GM19023 (cell line): Measurements from ENCODE around the gene SLC23A1.
"Not testable (repeated sequence)": the region's sequence is repeated elsewhere in the genome, so short reads cannot be mapped to it uniquely, and the experiment has no call there.

ENCODE experiments used
- ATAC-seq: cut with Tn5 transposase; IDR thresholded peaks from one replicate; pipeline ENCODE4 v1.9.1; 2021; ENCODE audit warnings: mild to moderate bottlenecking, moderate library complexity; ENCODE audit not compliant: unreplicated experiment

SLC23A1 gene

DNA sequence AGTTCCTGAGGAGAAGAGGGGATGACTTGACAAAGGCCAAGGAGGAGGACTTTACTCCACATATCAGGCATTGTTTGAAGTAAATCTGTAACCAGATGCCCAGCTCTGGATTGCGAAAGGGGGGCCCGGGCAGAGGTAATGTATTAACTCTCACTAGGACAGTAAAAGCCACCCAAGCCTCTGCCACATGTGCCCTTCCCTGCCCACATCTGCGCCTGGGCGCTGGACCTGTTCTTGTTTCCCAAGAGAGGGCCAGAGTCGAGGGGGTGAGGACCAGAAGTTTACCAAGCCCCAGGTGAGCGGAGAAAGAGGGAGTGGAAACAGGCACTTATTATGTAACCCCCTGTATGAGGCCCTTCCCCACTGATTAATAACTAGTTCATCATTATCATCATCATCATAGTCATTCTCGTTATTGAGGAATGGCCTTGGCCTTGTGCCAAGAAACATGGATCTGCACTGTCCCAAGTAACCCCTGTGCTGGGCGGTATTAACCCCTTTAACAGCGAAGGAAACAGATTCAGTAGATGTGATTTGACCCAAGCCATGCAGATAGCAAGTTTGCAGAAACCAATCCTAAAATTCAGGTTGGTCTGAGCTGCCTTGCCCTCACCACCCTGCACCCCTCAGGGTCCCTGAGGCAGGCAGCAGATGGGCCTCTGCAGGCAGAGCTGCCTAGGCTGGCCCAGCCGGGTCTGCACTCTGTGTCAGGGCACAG, at the start of gene SLC23A1:
Gene SLC23A1 (minus strand): TSS at position 23 of the 718 bp plus-strand sequence. CDS start 44 bp downstream, outside the sequence.
- no peak for ATAC-seq

DNA sequence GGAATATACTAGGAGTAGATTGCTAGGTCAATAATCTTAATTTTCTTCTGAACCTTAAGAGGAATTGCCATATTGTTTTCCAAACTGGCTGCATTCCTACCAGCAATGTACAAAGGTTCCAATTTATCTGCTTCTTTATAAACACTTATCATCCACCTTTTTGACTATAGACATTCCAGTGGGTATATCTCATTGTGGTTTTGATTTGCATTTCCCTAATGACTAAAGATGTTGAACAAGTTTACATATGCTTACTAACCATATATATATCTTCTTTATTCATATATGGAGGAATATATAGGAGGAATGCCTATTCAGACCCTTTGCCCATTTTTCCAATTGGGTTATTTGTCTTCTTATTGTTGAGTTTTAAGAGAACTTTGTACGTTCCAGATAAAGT, 48.6 kb upstream of the SLC23A1 start:
- no peak for ATAC-seq

DNA sequence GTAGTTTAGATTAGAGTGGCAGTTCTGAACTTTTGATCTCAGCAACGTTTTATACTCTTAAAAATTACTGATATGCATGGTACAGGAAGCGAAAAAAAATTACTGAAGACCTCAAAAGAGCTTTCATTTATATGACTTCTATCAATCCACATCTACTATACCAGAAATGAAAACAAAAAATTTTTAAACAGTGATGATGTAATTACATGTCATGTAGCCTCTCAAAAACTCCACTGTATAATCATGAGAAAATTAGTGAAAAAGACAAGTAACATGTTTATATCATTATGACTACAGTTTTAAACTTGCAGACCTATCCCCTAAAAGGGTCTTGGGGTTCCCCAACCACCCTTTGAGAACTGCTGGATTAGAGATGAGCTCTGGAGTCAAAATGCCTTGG, 46.9 kb upstream of the SLC23A1 start:
- ATAC-seq: no peak

DNA sequence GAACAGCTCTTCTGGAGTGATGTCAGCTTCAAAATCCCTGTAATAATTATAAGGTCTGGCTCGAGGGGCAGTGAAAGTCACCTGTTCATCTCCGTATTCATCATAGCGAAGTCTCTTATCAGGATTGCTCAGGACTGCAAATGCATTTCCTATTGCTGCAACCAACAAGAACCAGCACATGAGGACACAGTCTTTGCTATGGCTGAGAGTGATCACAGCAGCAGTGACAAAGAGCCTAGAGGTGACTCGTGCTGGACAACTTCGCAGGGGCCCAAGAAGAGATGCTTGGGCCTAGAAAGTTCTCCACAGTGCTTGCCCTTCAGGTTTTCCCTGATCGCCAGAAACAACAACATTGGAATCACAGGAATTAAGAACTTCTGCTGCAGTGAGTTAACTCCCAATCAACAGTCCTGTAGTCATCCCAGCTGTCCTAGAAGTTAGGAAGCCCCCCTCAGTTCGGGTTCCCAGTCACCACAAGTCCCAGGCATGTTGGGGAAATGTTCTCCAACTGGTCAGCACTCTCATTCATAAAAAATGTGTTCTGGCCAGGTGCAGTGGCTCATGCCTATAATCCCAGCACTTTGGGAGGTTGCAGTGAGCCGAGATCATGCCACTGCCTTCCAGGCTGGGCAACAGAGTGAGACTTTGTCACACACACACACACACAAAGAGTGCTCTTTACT, 43.2 kb upstream of the SLC23A1 start:
- ATAC-seq: no peak

DNA sequence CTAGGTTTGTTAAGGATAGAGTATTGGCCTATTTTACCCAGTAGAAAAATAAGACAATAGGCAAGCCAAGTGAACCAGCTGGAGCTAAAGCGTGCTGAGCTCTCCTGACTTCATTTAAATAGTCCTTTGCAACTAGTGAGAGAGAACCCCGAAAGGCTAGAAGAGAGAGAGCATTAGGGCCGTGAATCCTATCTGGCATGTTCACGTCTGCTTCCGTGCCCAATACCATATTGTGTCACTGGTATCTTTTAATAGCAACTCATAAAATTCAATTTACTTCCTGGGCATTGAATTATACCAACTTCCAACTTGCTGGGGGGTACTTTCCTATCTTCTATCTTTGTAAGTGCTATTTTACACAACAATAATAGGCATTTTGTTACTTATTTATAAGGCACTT, 42.4 kb upstream of the SLC23A1 start:
- no peak for ATAC-seq

DNA sequence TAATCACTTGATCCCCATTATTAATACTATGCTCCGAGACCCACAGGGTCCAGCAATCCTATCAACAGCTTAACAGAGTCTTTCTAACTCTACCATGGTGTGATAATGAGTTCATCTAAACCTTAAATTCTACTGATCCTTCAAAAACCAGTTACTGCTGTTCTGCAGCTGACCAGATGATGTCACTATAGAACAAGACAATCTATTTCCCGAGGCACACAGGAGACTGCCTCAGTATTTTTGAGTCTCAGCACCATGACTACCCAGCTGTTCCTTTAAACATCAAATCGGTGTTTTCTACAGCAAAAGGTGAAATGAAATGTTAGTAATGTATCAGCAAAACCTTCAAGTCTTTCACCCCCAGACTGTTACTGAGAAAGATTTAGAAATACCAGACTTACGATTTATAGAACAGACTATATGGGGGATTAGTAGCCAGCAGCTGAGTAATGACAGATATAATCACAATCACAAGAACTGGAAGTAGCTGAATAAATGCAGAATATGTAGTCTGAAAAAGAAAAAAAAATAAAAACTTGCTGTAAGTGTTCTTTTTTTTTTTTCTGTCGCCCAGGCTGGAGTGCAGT, 39.3 kb upstream of the SLC23A1 start:
- no peak for ATAC-seq

DNA sequence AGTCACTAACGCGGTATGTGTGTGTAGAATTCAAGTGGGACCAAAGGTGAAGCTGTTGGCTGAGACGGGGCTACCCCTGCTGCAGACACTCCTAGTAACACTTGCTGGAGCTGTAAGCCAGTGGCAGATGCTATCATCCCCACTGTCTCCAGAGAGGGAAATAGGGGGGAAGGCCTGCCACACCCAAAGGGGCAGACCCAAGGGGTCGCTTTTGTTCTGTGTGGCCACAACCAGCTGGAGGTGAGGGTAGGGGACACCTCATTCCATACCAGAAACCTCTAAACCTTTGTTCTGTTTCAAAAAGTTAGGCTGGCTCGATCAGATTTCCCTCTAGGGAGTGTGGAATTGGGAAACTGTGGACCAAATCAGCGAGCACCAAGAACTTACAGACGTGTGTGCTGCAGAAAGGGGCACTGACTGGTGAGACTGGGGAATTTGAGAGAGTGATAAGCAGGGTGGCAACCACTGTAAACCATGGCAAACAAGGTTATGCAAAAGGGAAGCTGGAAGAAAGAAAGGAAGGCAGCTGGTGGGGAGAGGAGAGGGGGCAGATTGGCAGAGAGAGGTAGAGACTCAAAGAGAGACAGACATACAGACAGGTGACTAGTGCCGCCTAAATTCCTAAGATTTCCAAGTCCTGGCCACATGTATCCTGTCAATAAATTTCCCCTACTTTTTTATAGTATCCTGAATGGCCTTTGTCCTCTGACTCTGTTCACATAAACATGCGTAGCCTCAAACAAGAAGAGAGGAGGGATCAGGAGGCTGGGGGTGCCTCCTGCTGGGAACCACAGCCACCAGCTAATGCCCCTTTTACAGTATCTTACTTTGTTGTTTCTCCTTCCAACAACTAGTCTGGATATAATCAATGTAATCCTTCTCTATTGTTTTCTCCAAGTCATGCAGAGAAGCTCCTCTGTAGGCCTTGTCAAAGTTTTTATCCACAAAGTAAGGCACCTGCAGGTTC, 36.4 kb upstream of the SLC23A1 start:
- no peak for ATAC-seq

DNA sequence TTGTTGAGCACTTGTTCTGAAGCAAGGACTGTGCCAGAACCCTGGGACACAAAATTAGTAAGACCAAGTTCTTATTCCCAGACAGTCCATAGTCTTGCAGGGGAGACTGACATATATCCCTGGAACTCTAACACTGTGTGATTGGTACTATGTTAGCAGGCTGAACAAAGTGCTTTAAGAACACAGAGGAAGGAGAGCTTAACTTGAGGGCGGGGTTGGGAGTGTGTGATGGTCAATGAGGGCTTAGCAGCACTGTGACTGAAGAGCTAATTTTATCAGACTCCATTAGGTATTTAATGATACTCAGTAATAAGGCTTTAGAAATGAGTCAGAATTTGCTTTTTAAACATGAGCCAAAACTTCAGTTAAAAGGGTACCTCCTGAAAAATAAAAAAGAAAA, 35.7 kb upstream of the SLC23A1 start:
- ATAC-seq: no peak

DNA sequence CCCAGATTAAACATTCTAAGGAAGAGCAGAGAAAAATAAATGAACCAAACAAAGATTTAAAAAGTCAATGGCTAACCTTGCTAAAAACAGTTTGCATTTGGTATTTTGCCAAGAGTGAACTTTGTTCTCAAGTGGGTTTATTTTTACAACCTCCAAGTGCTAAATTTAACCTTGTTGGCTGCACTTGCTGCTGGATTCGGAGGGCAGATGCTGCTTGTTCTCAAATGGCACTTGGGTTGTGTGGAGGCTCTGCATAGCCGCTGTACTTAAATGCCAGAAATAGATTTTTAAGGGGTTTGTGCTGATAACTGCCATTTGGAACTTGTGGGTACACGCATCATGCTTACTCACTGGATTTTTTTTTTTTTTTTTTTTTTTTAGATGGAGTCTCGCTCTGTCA, 34.1 kb upstream of the SLC23A1 start:
- ATAC-seq: no peak

DNA sequence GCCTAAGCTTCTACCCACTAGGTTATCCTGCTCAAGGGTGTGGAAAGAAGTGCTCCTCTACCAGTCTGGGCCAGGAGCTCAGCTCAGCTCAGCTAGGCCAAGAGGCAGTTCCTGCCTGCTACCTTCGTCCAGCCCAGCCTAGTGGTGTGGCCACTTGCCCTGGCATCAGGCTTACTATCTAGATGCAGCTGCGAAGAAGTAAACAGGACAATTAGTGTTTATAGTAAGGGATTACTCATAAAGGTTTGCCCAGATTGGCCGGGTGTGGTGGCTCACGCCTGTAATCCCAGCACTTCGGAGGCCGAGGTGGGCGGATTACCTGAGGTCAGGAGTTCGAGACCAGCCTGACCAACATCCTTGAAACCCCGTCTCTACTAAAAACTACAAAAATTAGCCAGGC, 33.6 kb upstream of the SLC23A1 start:
- ATAC-seq: no peak

DNA sequence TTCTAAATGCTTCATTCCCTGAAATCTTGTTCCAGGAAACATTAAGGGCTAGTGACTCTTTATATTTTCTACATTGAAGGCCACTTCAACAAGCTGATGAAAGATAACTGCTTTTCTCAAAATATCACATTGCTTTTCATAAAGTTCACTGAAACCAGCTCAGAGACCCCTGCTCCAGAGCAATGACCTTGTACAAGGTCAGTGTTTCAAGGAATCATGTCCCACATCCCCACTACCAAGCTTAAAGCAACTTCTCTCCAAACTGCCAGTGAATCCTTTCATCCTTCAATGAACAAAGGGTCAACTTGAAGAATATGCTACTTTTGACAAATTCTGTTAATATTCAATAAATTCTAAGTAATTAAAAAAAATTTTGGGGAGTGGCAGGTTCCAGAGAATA, 32.8 kb upstream of the SLC23A1 start:
- ATAC-seq: no peak

DNA sequence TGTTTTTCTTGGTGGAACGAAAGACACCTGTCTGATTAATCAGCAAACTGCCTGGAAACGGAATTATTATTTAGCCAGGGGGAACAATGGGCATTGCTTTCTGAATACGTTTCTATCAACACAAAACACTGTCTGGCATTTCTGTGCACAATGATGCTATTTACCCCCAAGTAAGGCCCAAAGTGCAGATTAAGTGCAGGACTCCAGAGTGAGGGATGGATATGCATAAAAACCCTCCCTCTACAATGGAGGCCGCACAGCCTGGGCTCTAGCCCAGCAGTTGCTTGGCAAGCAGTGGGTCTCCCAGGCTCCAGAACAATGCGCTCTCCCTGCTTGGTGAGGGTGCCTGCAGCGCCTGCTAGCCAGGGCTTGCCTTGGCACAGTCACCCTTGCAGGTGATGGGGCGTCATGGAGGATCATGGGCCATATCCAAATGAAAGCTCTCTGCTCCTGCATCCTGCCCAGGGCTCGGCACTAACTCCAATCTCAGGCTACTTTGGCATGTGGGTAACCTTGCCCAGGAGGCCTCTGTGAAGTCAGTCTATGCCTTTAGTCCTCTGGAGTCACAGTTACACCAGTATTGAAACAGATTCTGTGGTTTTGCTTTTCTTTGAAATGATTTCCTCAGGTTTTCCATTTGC, 32.2 kb upstream of the SLC23A1 start:
- ATAC-seq: no peak

DNA sequence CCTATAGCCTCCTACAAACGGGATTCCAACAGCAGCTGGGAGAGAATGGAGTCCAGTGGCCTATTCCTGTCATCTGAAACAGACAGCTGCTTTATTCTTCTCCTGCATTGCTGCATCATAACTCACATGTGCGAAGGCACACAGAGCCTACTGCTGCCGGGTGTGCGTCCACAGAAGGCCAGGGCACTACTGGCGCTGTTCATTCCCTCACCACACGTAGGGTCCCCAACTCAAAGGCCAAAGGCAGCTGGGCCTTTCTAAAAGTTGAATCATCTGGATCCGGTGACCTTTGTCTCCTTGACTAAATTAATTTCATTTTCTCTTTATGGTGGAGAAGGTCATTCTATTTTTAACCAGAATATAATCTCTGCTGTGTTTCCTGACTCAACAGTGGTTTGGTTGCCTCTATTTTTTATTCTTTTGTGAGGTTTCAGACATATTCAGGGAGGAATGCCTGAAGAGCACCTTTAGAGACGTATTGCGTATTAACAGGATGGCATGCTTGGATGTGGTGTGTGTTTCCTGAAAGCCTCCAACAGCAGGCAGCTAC, 31.6 kb upstream of the SLC23A1 start:
- ATAC-seq: no peak

DNA sequence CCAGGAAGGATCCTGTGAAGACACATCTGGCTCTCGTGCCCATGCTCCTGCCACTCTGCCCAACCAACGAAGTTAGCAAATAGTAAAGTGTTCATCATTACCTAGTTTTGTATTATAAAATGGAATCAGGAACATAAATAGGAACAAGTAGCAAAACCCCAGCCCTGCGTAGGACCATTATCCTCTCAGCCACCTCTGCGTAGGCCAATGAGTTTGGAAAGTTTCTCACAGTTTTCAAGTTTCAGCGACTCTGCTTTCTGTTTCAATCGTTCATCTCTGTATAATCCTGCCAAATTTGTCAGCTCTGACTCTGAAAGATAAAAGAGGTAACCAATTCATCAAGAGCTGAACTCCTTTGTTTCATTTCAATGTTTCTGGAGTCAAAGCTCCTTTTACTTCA, 30.9 kb upstream of the SLC23A1 start:
- ATAC-seq: no peak

DNA sequence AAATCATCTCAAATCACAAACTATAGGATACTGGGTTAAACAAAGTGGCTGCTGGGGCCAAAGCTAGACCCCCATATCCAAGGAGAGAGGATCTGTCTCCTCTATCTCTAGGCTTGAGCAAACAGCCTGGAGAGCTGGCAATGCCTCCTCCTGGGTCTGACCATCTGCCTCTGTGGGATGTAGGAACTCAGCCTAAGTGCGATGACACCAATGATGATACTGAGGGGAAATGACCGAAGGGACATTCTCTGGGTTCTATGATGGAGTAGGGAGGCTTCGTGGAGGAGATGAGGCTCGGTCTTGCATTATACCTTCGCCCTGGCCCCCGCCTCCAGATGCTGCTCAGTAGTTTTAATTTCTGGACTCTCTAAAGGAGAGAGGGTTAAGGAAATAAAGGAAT, 30.1 kb upstream of the SLC23A1 start:
- no peak for ATAC-seq

DNA sequence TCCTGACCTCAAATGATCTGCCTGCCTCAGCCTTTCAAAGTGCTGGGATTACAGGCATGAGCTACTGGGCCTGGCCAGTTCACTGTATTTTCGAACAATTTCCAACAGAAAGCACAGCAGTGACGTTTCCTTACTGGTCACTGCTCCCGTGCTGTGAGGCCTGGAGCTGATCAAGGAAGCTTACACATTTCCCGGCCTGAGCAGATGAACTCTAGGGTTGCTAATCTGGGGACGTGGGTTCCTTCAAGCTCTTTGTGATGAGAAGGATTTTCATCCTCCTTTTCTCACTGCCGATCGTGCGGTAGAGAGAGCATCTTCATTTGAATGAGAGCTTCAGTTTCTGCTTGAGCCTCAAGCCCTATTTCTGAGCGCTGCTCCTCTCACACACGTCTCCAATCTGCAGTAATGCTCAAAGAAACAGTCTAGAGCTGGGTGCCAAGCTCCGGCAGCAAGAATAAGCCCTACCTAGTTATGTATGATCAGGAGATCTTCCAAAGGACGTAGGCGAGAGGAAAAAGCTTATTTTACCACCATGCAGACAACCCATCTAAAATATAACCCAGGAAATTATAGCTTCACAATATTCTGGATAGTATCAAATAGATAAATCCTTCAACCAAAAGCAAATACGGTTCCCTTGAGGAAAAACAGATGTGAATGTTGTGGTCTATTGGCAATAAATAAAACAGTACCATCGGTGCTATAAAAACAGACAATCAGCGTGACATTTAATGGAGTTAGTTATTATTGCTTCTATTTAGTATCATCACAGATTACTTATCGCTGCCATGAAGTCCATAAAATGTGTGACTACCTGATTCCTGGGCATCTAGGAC, 28.1 kb upstream of the SLC23A1 start:
- ATAC-seq: no peak

DNA sequence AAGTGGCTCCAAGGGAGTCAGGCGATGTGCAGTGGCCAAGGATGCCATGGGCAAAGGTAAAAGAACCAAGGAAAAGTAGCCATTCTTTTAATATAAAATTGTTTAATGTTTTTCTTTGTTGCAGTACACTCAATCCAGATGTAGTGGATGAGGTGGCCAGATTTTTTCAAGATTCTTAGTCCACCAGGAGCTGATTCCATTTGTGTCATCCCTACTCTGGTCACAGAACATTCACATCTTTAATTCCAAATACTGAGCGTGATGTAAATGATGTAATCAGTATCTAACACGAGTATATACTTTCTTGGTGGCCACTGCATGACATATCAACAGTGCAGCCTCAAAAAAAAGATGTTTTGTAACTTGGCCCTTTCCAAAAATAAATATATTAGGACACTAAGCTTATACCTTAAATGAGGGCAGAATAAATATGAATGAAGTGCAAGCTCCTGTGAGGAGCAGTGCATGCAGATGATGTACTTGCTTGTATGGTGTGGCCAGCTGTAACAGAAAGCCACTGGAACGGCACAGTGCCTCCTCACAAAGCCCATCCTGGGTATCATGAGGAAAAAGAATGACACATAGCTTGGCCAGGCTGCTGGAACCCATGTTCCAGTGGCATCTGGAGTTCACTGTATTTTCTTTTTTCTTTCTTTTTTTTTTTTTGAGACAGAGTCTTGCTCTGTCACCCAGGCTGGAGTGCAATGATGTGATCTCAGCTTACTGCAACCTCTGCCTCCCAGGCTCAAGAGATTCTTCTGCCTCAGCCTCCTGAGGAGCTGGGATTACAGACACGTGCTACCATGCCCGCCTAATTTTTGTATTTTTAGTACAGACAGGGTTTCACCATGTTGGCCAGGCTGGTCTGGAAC, 27.3 kb upstream of the SLC23A1 start:
- no peak for ATAC-seq

DNA sequence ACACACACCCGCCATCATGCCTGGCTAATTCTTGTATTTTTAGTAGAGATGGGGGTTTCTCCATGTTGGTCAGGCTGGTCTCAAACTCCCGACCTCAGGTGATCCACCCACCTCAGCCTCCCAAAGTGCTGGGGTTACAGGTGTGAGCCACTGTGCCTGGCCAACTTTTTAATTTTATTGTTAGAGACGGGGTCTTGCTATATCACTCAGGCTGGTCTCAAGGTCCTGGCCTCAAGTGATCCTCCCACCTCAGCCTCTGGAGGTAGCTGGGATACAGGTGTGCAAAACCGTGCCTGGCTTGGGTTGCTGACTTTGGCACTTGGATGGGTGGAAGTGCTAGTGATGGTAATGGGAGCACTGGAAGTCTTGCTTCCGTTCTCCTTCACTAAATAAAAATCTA, 26.0 kb upstream of the SLC23A1 start:
- ATAC-seq: not testable (repeated sequence)

DNA sequence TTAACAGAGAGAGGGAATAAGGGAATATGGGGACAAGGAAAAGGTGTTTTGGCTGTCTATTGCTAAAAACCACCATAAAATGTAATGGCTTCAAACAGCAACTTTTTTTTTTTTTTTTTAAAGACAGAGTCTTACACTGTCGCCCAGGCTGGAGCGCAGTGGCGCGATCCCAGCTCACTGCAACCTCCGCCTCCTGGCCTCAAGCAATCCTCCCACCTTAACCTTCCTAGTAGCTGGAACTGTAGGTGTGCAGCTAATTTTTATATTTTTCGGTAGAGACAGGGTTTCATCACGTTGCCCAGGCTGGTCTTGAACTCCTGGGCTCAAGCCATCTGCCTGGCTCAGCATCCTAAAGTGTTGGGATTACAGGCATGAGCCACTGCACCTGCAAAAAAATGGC, 25.1 kb upstream of the SLC23A1 start:
- no peak for ATAC-seq
